GM18508 (cell line): ENCODE measurements around the gene COL28A1.

Experiments used
- ATAC-seq: cut with Tn5 transposase; IDR thresholded peaks from one replicate; pipeline ENCODE4 v1.9.1; 2021; ENCODE audit warnings: moderate number of reproducible peaks; ENCODE audit not compliant: insufficient read depth, unreplicated experiment

The COL28A1 gene

GRCh38 chr7:7522421-7522820 lies 13.3 kb downstream of the COL28A1 start:
- no peak for ATAC-seq

DNA sequence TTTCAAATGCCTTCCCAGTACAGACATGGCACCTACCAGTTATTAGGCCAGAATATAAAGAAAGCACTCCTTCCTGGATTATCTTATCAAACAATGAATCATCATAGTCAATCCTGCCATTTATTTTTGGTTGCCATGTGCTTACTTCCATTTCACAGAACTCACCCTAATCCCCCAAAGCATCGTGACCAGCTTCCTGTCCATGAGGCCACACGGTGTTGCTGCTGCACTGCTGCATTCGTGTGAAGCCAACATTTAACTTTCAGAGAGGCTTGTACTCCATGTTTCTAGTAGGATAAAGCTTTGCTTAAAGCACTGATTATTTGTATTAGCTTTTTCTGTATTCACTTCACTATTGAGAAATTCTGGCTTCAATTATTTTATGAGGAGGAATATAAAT lies 14.4 kb downstream of the COL28A1 start:
- no peak for ATAC-seq

- no peak for ATAC-seq
Measured at GRCh38 chr7:7519528-7519927, 16.1 kb downstream of the COL28A1 start.

- ATAC-seq, result no peak
Measured at GRCh38 chr7:7519056-7519455, 16.6 kb downstream of the COL28A1 start.

- ATAC-seq, result no peak
Measured at GRCh38 chr7:7517754-7518153, 17.9 kb downstream of the COL28A1 start.

GRCh38 chr7:7516662-7517061 lies 19.0 kb downstream of the COL28A1 start:
- ATAC-seq, result no peak

GRCh38 chr7:7516156-7516555 lies 19.5 kb downstream of the COL28A1 start:
- no peak for ATAC-seq

- no peak for ATAC-seq
Measured at GRCh38 chr7:7512861-7513597, 22.6 kb downstream of the COL28A1 start.

DNA sequence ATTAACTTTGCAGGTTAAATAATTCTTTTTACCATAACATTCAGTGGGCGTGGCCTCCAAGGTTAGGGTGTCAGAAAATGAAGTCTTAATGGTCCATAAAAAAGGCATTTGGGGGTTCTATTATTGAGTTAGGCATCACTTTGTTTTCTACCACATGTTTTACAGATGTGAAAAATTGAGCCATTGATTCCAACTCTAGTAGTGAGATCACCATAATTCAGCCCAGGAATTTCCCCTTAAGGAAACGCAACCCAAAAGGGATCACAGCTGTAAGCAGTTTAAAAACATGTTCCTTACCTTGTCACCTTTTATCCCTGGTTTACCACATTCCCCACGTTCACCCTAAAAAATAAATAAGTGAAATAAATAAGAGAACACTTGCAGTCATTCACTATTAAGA lies 24.9 kb downstream of the COL28A1 start:
- ATAC-seq, result no peak

DNA sequence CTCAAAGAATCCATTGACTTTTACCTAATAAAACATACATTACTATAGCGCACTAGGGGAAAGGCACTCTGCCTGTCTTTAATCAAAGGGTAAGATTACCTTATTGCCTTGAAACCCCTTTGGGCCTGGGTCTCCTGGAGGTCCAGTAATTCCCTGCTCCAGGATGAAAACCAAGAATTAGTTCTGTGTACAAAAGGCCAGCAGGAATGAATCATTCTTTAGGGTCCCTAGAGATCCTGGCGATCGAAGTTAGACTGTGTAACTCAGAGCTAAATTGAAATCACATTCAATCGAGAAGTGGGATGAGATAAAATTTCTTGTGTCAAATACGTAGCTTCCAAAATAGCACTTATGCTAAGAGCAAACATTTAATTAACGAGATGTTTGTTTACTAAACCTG lies 29.8 kb downstream of the COL28A1 start:
- ATAC-seq, result no peak

GRCh38 chr7:7504910-7505704 lies 30.6 kb downstream of the COL28A1 start:
- ATAC-seq, result no peak

- no peak for ATAC-seq
Measured at GRCh38 chr7:7499892-7500291, 35.8 kb downstream of the COL28A1 start.

DNA sequence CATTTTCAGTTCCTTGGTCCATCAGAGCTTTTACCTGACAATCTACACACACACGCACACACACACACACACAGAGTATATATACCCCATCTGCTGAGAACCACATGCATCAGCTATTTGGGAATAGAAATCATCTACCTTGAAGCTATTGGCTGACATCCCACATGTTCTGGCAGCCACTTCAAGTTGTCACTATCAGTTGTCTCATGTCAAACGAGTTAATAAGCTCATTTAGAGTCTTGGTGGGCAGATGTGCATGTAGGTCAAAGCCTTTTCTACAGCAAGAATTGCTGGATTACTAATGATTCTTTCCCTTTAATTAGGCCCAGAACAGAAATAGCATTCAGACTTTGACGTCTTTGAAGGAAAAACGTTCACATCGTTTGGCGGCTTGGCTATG lies 36.8 kb downstream of the COL28A1 start:
- ATAC-seq, result no peak

- no peak for ATAC-seq
Measured at GRCh38 chr7:7496311-7496710, 39.4 kb downstream of the COL28A1 start.

DNA sequence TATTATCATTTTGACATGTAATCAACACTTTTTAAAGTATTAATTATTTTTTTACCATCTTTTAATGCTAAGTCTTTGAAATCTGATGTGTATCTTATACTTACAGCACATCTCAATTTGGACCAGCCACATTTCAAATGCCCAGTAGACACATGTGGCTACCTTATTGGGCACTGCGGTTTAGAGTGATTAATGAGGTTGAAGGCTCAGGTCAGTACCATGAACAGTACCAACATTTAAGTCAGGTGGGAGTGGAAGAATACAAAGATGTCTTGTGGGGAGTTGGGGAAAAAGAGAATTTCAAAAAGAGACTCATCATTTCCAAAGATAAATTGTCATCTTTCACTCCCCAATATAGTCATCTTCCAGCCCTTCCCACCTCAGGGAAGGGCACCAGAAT lies 40.5 kb downstream of the COL28A1 start:
- ATAC-seq, result no peak

DNA sequence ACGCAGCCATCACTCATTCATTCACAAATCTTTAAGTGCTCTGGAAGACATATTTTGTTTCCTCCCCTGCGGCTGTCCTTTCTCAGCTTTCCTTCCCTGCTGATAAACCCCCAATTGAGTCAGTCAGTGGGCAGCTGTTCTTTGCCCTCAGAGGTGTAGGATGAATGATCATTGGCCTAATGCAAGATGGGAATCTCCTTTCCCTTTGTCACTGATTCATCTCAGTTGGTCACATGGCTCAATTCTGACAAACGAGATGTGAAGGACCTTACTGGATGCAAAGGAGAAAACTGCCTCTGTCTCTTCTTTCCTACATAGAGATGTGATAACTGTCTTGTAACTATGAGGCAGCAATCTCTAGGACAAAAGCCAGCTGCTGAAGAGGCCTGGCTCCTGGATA lies 44.6 kb downstream of the COL28A1 start:
- ATAC-seq, result no peak

DNA sequence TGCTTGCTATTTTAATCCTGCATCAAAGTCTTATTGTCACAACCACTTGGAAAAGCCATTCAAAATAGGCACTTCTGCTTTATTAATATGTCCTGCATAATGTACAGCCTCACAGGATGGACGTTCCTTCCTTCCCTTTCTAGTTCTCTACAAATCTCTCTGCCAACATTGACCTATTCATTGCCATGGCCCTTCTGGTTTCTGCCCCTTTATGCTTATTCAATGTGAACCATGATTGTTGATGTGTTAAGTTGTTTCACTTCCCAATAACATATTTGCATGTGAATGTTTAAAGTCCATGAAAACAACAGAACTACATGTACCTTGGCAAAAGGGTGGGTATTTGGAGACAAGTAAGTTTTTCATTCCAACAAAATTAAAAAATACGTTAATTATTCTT lies 45.7 kb downstream of the COL28A1 start:
- no peak for ATAC-seq

DNA sequence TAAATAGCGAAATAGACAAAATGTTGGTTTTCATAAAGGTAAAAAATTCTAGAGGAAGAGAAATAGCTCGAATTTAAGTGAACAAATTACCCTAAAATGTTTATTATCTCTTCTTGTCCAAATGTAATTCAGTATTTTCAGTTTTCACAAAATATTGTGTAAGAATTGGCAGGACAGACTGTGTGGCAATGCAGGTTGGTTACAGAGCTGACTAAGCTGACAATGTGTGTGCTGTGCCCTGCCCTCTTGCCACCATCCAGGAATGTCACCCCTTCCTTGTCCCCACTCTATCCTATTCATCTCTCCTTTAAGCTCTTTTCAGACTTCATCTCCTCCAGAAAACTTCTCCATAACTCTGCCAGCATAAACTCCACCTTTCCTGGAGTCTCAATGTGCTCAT lies 46.1 kb downstream of the COL28A1 start:
- no peak for ATAC-seq

- no peak for ATAC-seq
Measured at GRCh38 chr7:7486362-7486761, 49.3 kb downstream of the COL28A1 start.

DNA sequence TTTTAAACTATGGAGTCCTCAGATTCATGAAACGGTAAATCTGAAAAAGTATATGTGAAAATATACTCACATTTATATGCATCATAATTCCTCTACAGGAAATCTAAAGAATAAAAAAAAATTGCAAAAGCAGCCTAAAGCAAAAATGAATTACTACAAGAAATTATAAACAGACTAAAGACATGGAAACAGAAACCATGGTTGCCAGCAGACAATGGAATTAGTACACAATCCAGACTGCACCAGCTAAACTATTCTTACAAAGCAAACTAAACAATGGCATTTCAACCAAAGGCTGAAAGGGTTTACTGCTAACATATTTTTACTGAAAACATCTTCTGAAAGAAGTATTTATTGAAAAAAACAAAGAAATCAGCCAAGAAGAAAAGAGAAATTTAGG lies 51.6 kb downstream of the COL28A1 start:
- no peak for ATAC-seq

DNA sequence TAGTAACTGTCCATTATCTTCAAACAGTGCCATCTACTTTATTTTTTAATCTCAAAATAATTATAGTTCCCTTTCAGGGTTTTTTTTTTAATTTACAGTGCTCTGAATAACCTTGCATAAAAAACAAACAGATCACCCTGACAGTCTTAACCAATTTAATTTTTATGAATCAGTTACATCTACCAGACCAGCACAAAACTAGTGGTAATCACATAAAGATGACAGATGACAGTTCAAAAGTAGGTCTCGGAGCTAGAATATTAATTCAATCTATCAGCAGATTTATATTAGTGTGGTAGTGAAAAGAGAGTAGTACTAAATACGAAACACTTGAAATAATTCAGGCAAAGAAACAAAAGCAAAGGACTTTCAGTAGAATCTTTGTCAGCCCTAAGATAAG lies 53.9 kb downstream of the COL28A1 start:
- no peak for ATAC-seq

- ATAC-seq, result no peak
Measured at GRCh38 chr7:7479275-7479805, 56.3 kb downstream of the COL28A1 start.
